A673 (cell line): ENCODE results near the gene B4GALNT3.

Experiments
- CTCF ChIP-seq: fragments of 300-800, 200-600 bp; sonication (generic); conservative IDR thresholded peaks from 2 replicates; pipeline ENCODE4 v1.5.1; 2017; ENCODE audit warnings: low read depth, mild to moderate bottlenecking, antibody characterized with exemption, low read length, moderate library complexity, mixed read lengths
- EZH2 ChIP-seq: fragments of 200-600 bp; sonication (generic); IDR thresholded peaks from 2 replicates; pipeline ENCODE4 v1.6.1; 2017; ENCODE audit warnings: borderline replicate concordance, low read depth, mild to moderate bottlenecking, mixed read lengths, antibody characterized with exemption, low read length; ENCODE audit not compliant: poor library complexity, severe bottlenecking

GRCh38 chr12:590206-590750, 130.5 kb downstream of the B4GALNT3 start:
- TF ChIP-seq CTCF (no peak), EZH2 (no peak)
